Measurements from ENCODE around the gene EEF1A2. TPM values are rescaled to one million over a fixed set of nuclear protein-coding genes. Genes with fewer than 3 reads are reported as not detected.

EEF1A2 gene
- total and polyA plus RNA-seq, 2 of the 4 experiments (the other 2 are of a cell fraction) = 1.3 to 4.6 TPM

DNA sequence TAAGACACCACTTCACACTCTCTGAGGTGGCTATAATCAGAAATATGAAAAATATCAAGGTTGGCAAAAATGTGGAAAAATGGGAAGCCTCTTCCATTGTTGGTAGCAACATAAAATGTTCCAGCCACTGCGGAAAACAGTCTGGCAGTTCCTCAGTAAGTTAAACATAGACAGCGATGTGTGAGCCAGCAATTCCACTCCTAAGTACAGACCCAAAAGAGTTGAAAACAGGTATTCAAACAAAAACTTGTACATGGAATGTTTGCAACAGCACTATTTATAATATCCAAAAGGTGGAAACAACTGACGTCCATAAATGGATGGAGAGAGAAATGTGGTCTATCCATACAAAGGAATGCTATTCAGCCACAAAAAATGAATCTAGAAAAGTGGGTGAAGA lies 14.3 kb upstream of the EEF1A2 start:
- no peak for ATAC-seq (ENCODE audit: low read depth)

More for the DNA sequence above, 14.3 kb upstream of the EEF1A2 start:
- Histone ChIP-seq H3K9me3 (ENCODE audit: control insufficient read depth, insufficient read depth, low read length) (peaks cover 2% of the 10 kb centered on the region; the same call in 1 of the 2 replicates), H3K4me3 (ENCODE audit: insufficient read depth, low read depth, low read length) (no peak overlapping the region), H3K23ac (ENCODE audit: low read depth, low read length) (no peak overlapping the region), H3K36me3 (ENCODE audit: control insufficient read depth, insufficient read depth, low read length) (0 out of 2 replicates have a peak, but pooled peaks cover 1% of the 10 kb centered on the region), H3K4me2 (ENCODE audit: low read depth, low read length) (no peak overlapping the region), H3K56ac (ENCODE audit: extremely low read depth, insufficient read depth, low read length) (no peak overlapping the region), H2BK15ac (ENCODE audit: low read depth, low read length) (no peak overlapping the region), H3K9ac (ENCODE audit: low read depth, low read length) (no peak overlapping the region), H2AFZ (replicated peaks; ENCODE audit: low read length, poor library complexity) (no peak overlapping the region), H4K5ac (ENCODE audit: low read depth, low read length) (no peak overlapping the region), H2BK120ac (ENCODE audit: low read depth, low read length) (no peak overlapping the region), H3K4ac (ENCODE audit: low read depth, low read length) (no peak overlapping the region), H3K9me1 (ENCODE audit: insufficient read depth, low read length) (no peaks in the 10 kb centered on the region), H2BK20ac (ENCODE audit: low read depth, low read length) (no peak overlapping the region), H3K18ac (ENCODE audit: low read depth, low read length) (no peak overlapping the region), H2AK9ac (replicated peaks; ENCODE audit: low read depth, low read length, poor library complexity) (no peak overlapping the region), H3K14ac (replicated peaks; ENCODE audit: low read depth, low read length) (no peak overlapping the region), H4K91ac (ENCODE audit: insufficient read depth, low read depth, low read length) (no peak overlapping the region), H4K8ac (ENCODE audit: low read depth in 2 of 2, low read length in 2 of 2) (no peak overlapping the region), H2AK5ac (ENCODE audit: low read depth, low read length) (no peak overlapping the region), H3K79me1 (ENCODE audit: low read depth in 1 of 2, low read length in 2 of 2) (no peaks in the 10 kb centered on the region), H3K27ac (ENCODE audit: insufficient read depth, low read length) (no peak overlapping the region), H3K4me1 (ENCODE audit: control insufficient read depth, insufficient read depth, low read length) (0 out of 2 replicates have a peak, but pooled peaks cover 1% of the 10 kb centered on the region), H3K27me3 (ENCODE audit: control insufficient read depth, insufficient read depth, low read length) (peaks cover 4% of the 10 kb centered on the region), H2BK5ac (ENCODE audit: low read depth, low read length, poor library complexity, severe bottlenecking) (no peak overlapping the region), H4K20me1 (ENCODE audit: insufficient read depth, low read length) (no peaks in the 10 kb centered on the region)
- CTCF ChIA-PET = no interaction called here
- in situ Hi-C loops (cut with MboI; ENCODE audit: low sequenced_read_pairs) = no loop called here
- POLR2A ChIA-PET (ENCODE audit: unreplicated experiment) = no interaction called here
- WGBS, 2 experiments (ENCODE audit: extremely low coverage in 2 of 2, insufficient read length in 1 of 2) = no CpG with 5 or more reads among the region's 3 CpGs
- BruUV-seq (replicated peaks) = no TSS peak
- TF ChIP-seq RCOR1 (IDR thresholded peaks at IDR 0.05; ENCODE audit: insufficient replicate concordance, low read length) (no peak), RFX5 (IDR thresholded peaks at IDR 0.05; ENCODE audit: low read depth, low read length) (no peak), BHLHE40 (IDR thresholded peaks at IDR 0.05; ENCODE audit: low read depth, low read length) (no peak), MAZ (IDR thresholded peaks at IDR 0.05; ENCODE audit: borderline replicate concordance, low read depth, low read length) (no peak), POLR2A (IDR thresholded peaks at IDR 0.05; ENCODE audit: low read depth, low read length) (no peak), FOS (IDR thresholded peaks at IDR 0.05; ENCODE audit: low read depth, low read length) (no peak), RAD21 (IDR thresholded peaks at IDR 0.05; ENCODE audit: low read length) (no peak), SMC3 (IDR thresholded peaks at IDR 0.05; ENCODE audit: low read depth, low read length) (no peak), NFE2L2 (IDR thresholded peaks at IDR 0.05; ENCODE audit: low read depth, low read length) (no peak), CEBPB (IDR thresholded peaks at IDR 0.05; ENCODE audit: low read depth, low read length) (no peak), MAFK (IDR thresholded peaks at IDR 0.05; ENCODE audit: low read depth, low read length) (no peak), CHD1 (IDR thresholded peaks at IDR 0.05; ENCODE audit: low read depth, low read length) (no peak), MXI1 (IDR thresholded peaks at IDR 0.05; ENCODE audit: borderline replicate concordance, low read depth, low read length) (no peak)
- TF ChIP-seq, protein P1, sequence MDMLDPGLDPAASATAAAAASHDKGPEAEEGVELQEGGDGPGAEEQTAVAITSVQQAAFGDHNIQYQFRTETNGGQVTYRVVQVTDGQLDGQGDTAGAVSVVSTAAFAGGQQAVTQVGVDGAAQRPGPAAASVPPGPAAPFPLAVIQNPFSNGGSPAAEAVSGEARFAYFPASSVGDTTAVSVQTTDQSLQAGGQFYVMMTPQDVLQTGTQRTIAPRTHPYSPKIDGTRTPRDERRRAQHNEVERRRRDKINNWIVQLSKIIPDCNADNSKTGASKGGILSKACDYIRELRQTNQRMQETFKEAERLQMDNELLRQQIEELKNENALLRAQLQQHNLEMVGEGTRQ (IDR thresholded peaks at IDR 0.05; ENCODE audit: low read depth, low read length) = no peak
- TF ChIP-seq, protein P2, sequence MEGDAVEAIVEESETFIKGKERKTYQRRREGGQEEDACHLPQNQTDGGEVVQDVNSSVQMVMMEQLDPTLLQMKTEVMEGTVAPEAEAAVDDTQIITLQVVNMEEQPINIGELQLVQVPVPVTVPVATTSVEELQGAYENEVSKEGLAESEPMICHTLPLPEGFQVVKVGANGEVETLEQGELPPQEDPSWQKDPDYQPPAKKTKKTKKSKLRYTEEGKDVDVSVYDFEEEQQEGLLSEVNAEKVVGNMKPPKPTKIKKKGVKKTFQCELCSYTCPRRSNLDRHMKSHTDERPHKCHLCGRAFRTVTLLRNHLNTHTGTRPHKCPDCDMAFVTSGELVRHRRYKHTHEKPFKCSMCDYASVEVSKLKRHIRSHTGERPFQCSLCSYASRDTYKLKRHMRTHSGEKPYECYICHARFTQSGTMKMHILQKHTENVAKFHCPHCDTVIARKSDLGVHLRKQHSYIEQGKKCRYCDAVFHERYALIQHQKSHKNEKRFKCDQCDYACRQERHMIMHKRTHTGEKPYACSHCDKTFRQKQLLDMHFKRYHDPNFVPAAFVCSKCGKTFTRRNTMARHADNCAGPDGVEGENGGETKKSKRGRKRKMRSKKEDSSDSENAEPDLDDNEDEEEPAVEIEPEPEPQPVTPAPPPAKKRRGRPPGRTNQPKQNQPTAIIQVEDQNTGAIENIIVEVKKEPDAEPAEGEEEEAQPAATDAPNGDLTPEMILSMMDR (conservative IDR thresholded peaks at IDR 0.05; ENCODE audit: low read depth, low read length) = no peak
- TF ChIP-seq, protein P3, sequence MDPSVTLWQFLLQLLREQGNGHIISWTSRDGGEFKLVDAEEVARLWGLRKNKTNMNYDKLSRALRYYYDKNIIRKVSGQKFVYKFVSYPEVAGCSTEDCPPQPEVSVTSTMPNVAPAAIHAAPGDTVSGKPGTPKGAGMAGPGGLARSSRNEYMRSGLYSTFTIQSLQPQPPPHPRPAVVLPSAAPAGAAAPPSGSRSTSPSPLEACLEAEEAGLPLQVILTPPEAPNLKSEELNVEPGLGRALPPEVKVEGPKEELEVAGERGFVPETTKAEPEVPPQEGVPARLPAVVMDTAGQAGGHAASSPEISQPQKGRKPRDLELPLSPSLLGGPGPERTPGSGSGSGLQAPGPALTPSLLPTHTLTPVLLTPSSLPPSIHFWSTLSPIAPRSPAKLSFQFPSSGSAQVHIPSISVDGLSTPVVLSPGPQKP (IDR thresholded peaks at IDR 0.05; ENCODE audit: borderline replicate concordance, low read depth, low read length) = no peak
- dilution Hi-C loops (cut with HindIII; ENCODE audit: low sequenced_read_pairs, unreplicated experiment) = no loop called here
- DNase-seq = no peak
- intact Hi-C loops (cut with micrococcal nuclease) = no loop called here

Data from IMR-90 (cell line).